HepG2 (cell line): Measurements from ENCODE around the gene YAP1. TPM values are rescaled to one million over a fixed set of nuclear protein-coding genes. Genes with fewer than 3 reads are reported as not detected.

Experiments
- ATRX ChIP-seq: sonication (generic); formaldehyde crosslinking; IDR thresholded peaks from 2 replicates; pipeline ENCODE4 v1.4.0; 2020; ENCODE audit warnings: missing genetic modification reagents, borderline replicate concordance
- DPF2 ChIP-seq: sonication (generic); formaldehyde crosslinking; IDR thresholded peaks from 2 replicates; pipeline ENCODE4 v1.4.0; 2020; ENCODE audit warnings: mild to moderate bottlenecking, low read depth, missing genetic modification reagents, borderline replicate concordance
- ELF4 ChIP-seq: sonication (generic); formaldehyde crosslinking; IDR thresholded peaks from 2 replicates; pipeline ENCODE4 v1.5.0; 2020; ENCODE audit warnings: missing genetic modification reagents, mild to moderate bottlenecking, moderate library complexity, borderline replicate concordance
- FOXA1 ChIP-seq, 2 experiments: fragments of 450-650 bp in 1 of 2; sonication (generic) in 1 of 2; formaldehyde crosslinking in 1 of 2; IDR thresholded peaks; 2 replicates each; pipeline versions ENCODE4 v1.4.0 to v1.6.1; 2016 to 2020; ENCODE audit warnings: missing genetic modification reagents in 1 of 2
- HNRNPH1 ChIP-seq: fragments of 200-400 bp; formaldehyde crosslinking; optimal IDR thresholded peaks from 2 replicates; pipeline ENCODE3; 2017; ENCODE audit warnings: mild to moderate bottlenecking, low read depth, low read length
- MTA1 ChIP-seq: sonication (generic); formaldehyde crosslinking; IDR thresholded peaks from 2 replicates; pipeline ENCODE4 v1.4.0; 2020; ENCODE audit warnings: missing genetic modification reagents, mild to moderate bottlenecking, borderline replicate concordance
- NCOA1 ChIP-seq: sonication (generic); formaldehyde crosslinking; IDR thresholded peaks from 2 replicates; pipeline ENCODE4 v1.9.0; 2021; ENCODE audit warnings: missing genetic modification reagents
- NFIC ChIP-seq: IDR thresholded peaks from 2 replicates; pipeline ENCODE4 v1.6.1; 2012; ENCODE audit warnings: mild to moderate bottlenecking, low read length, inconsistent platforms
- RAD21 ChIP-seq: fragments of 450-650 bp; formaldehyde crosslinking; IDR thresholded peaks from 2 replicates; pipeline ENCODE4 v1.5.0; 2020; ENCODE audit warnings: mild to moderate bottlenecking
- RARG ChIP-seq: sonication (generic); formaldehyde crosslinking; IDR thresholded peaks from 2 replicates; pipeline ENCODE4 v1.4.0; 2020; ENCODE audit warnings: low read depth, mild to moderate bottlenecking, missing genetic modification reagents
- SOX13 ChIP-seq, 3 experiments: fragments of 450-650 bp in 1 of 3; sonication (generic) in 1 of 3; formaldehyde crosslinking in 1 of 3; IDR thresholded peaks in 2 of 3; conservative IDR thresholded peaks in 1 of 3; 2 replicates each; pipeline versions ENCODE4 v1.5.0 to v1.6.1; 2016 to 2020; ENCODE audit warnings: antibody characterized with exemption in 1 of 3, mild to moderate bottlenecking in 1 of 3, missing compliant biosample characterization in 1 of 3, missing genetic modification reagents in 1 of 3, moderate library complexity in 1 of 3
- SYNCRIP ChIP-seq: fragments of 200-400 bp; formaldehyde crosslinking; IDR thresholded peaks from 2 replicates; pipeline ENCODE4 v1.6.1; 2018; ENCODE audit warnings: mild to moderate bottlenecking, low read depth, low read length; ENCODE audit not compliant: insufficient read depth
- TBL1XR1 ChIP-seq: fragments of 150-350 bp; IDR thresholded peaks from 2 replicates; pipeline ENCODE4 v1.6.1; 2014; ENCODE audit warnings: borderline replicate concordance, low read length; ENCODE audit not compliant: partially characterized antibody
- TFDP2 ChIP-seq: sonication (generic); formaldehyde crosslinking; IDR thresholded peaks from 2 replicates; pipeline ENCODE4 v1.4.0; 2020; ENCODE audit warnings: missing genetic modification reagents
- ZBTB39 ChIP-seq: sonication (generic); formaldehyde crosslinking; IDR thresholded peaks from 2 replicates; pipeline ENCODE4 v1.5.0; 2020; ENCODE audit warnings: missing genetic modification reagents
- ZNF143 ChIP-seq: sonication (generic); formaldehyde crosslinking; IDR thresholded peaks from 2 replicates; pipeline ENCODE4 v1.4.0; 2020; ENCODE audit warnings: missing genetic modification reagents
- ZNF20 ChIP-seq: sonication (generic); formaldehyde crosslinking; IDR thresholded peaks from 2 replicates; pipeline ENCODE4 v1.4.0; 2020; ENCODE audit warnings: mild to moderate bottlenecking, moderate library complexity, missing genetic modification reagents
- ZNF577 ChIP-seq: sonication (generic); formaldehyde crosslinking; IDR thresholded peaks from 2 replicates; pipeline ENCODE4 v1.4.0; 2020; ENCODE audit warnings: mild to moderate bottlenecking, low read depth, missing genetic modification reagents, borderline replicate concordance
- polyA plus RNA-seq, 8 experiments: library from polyadenylated mRNA; depleted of rRNA in 3 of 8; stranded (reverse) in 7 of 8; unstranded in 1 of 8; fragments of >200 nt; fragmentation: Illumina TruSeq in 4 of 8; extraction: Trizol in 4 of 8; gene quantifications; 2 replicates each; pipeline versions ENCODE4 v1.2.1 to v1.2.3, GENCODE V29; 2011 to 2016; ENCODE audit warnings: low read depth in 4 of 8, missing spikeins in 1 of 8, mixed read lengths in 1 of 8; ENCODE audit not compliant: insufficient read depth in 1 of 8
- total RNA-seq, 5 experiments: library from RNA; depleted of rRNA; stranded (reverse); fragments of >200 nt; fragmentation: Illumina TruSeq; extraction: Trizol; gene quantifications; 2 replicates each; pipeline ENCODE4 v1.2.3, GENCODE V29; 2016; ENCODE audit warnings: low read depth in 1 of 5
- TF ChIP-seq, protein P1 (sequence below): sonication (generic); formaldehyde crosslinking; IDR thresholded peaks from 2 replicates; pipeline ENCODE4 v1.4.0; 2020; ENCODE audit warnings: mild to moderate bottlenecking, missing genetic modification reagents
- TF ChIP-seq, protein P2 (sequence below): fragments of 450-650 bp; IDR thresholded peaks from 2 replicates; pipeline ENCODE4 v1.6.1; 2017

The YAP1 gene
- total and polyA plus RNA-seq, 2 of the 13 experiments (the other 11 are each of a cell fraction or from before 2014, with no cell fraction given): 59.5 to 91.0 TPM

DNA sequence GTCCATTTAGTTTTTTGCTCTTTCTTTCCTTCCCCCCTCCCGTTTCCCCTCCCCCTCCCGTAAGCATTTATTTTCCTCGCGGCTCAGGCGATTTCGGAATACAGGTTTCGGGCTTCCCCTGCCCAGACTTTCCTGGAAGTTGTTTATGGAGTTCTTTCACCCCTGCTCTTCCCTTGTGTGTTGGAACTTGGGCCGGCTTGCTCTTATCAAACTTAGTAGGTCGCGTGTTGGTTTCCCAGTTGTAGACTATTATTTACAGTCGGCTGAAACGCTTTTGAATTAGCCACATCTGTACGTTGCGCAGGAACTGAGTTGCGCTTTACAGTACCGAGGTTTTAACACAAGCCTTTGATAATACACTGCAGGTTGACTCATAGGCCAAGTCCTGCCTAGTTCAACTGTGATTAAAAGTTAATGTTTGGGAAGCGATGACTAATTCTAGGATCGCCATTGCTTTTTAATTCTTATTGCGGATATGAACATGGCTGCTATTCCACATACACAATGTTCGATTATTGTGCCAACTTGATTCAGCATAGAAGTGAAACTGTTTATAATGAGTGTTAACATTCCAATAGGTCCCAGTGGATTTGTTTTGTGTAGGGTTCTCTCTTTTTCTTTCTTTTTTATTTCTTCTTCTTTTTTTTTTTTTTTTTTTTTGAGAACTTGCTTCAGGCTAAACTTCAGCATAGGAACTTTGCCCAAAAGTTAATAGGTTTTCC is 1.7 kb downstream of the YAP1 start (continued):
- TF ChIP-seq SOX13 (IDR thresholded peaks at IDR 0.05) (no peak), SOX13 (CRISPR knock-in tag; conservative IDR thresholded peaks at IDR 0.05 in 1 of 2, IDR thresholded peaks at IDR 0.05 in 1 of 2) (peak in 1 of 2 experiments; percentile 9; a peak in 2 of 4 replicates), TBL1XR1 (no peak), NCOA1 (no peak), DPF2 (CRISPR knock-in tag) (no peak; the same call in 1 of the 2 replicates), MTA1 (CRISPR knock-in tag) (no peak), ELF4 (CRISPR knock-in tag) (no peak), ZBTB39 (no peak), ZNF577 (CRISPR knock-in tag) (no peak), TFDP2 (CRISPR knock-in tag) (no peak; the same call in 1 of the 2 replicates), RARG (no peak), FOXA1 (IDR thresholded peaks at IDR 0.05) (no peak), FOXA1 (CRISPR knock-in tag; IDR thresholded peaks at IDR 0.05) (peak; percentile 58; the same call in 1 of the 2 replicates), NFIC (peak; percentile 85), RAD21 (CRISPR knock-in tag) (no peak), SYNCRIP (no peak), ZNF20 (CRISPR knock-in tag) (peak; percentile 42; the same call in 1 of the 2 replicates), ATRX (CRISPR knock-in tag) (no peak), ZNF143 (CRISPR knock-in tag) (no peak), HNRNPH1 (no peak)
- TF ChIP-seq, protein P1, sequence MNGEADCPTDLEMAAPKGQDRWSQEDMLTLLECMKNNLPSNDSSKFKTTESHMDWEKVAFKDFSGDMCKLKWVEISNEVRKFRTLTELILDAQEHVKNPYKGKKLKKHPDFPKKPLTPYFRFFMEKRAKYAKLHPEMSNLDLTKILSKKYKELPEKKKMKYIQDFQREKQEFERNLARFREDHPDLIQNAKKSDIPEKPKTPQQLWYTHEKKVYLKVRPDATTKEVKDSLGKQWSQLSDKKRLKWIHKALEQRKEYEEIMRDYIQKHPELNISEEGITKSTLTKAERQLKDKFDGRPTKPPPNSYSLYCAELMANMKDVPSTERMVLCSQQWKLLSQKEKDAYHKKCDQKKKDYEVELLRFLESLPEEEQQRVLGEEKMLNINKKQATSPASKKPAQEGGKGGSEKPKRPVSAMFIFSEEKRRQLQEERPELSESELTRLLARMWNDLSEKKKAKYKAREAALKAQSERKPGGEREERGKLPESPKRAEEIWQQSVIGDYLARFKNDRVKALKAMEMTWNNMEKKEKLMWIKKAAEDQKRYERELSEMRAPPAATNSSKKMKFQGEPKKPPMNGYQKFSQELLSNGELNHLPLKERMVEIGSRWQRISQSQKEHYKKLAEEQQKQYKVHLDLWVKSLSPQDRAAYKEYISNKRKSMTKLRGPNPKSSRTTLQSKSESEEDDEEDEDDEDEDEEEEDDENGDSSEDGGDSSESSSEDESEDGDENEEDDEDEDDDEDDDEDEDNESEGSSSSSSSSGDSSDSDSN: no peak
- TF ChIP-seq, protein P2, sequence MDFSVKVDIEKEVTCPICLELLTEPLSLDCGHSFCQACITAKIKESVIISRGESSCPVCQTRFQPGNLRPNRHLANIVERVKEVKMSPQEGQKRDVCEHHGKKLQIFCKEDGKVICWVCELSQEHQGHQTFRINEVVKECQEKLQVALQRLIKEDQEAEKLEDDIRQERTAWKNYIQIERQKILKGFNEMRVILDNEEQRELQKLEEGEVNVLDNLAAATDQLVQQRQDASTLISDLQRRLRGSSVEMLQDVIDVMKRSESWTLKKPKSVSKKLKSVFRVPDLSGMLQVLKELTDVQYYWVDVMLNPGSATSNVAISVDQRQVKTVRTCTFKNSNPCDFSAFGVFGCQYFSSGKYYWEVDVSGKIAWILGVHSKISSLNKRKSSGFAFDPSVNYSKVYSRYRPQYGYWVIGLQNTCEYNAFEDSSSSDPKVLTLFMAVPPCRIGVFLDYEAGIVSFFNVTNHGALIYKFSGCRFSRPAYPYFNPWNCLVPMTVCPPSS: no peak
